Cortex of kidney (tissue), 1 donor: ENCODE results near the gene COL18A1.

Experiments
- DNase-seq: peaks from one replicate; lab custom pipeline; 2025; lab: John Stamatoyannopoulos, UW

The COL18A1 gene

DNA sequence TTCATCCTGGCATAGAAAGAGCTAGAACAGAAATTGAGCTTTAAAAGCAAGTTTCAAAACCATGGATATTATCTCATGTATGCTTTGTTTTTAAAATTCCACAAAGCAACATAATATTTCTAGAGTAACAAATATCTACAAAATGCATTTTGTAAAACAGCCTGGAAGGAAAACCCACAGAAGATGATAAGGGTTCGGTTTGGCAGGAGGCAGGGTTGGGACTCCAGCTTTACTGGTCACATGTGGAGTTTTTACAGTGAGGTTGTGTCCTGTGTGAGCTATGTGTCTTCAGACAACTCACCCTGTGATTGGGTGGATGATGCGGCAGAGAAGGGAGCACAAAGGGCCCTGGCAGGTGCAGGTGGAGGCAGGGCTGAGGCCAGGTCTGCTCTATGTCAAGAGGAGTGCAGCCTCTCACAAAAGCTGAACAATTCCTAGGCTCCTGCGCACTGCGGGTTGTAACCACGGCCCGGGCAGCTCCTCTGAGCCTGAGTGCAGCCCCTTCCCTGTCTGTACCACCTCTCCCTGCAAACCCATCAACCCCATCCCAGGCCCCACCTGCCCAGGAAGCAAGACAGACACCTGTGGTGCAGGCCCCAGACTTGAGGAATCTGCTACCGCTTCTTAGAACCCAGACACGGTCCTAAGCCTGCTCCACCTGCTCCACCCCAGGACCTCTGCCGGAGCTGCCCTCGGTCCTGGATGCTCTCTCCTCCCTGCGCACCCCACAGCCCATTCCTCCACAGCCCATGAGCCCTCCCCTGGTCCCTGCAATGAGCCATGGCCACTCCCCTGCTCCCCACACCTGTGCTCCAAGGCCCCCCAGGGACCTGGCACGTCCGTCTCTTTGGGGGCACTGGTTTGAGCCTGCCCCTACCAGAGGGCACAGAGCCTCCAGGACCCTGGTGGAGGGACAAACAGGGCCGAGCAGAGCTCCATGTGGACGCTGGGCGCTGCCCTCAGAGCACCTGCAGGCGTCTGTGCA, 2.8 kb upstream of the COL18A1 start:
- no peak for DNase-seq

DNA sequence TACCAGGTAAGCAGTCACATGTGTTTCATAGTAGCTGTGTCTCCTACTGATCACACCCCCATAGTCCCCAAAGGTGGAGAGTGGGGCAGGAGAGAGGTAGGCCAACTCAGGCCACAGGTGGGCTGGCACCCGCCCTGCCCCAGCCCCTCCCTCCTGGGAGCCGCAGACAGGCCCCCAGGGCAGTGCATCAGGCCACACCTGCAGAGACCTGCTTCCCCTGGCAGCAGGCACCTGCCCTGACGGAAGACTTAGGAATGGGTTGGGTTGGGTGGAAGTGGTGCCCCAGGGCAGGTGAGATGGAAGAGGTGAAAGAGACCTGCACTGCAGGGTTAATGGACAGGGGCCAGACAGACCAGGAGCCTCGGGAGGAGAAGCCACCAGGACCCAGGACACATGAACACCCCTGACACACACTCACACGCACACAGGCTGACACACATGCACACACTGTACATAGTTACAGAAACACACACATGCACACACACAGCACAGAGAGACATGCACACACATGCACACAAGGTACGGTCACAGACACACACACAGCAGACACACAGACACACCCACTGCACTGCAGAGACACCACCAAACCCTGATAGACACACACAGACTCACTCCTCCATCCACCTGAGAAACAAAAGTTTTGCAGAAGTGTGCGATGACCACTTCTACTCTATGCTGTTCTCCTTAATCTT, 1.7 kb upstream of the COL18A1 start:
- DNase-seq: no peak

DNA sequence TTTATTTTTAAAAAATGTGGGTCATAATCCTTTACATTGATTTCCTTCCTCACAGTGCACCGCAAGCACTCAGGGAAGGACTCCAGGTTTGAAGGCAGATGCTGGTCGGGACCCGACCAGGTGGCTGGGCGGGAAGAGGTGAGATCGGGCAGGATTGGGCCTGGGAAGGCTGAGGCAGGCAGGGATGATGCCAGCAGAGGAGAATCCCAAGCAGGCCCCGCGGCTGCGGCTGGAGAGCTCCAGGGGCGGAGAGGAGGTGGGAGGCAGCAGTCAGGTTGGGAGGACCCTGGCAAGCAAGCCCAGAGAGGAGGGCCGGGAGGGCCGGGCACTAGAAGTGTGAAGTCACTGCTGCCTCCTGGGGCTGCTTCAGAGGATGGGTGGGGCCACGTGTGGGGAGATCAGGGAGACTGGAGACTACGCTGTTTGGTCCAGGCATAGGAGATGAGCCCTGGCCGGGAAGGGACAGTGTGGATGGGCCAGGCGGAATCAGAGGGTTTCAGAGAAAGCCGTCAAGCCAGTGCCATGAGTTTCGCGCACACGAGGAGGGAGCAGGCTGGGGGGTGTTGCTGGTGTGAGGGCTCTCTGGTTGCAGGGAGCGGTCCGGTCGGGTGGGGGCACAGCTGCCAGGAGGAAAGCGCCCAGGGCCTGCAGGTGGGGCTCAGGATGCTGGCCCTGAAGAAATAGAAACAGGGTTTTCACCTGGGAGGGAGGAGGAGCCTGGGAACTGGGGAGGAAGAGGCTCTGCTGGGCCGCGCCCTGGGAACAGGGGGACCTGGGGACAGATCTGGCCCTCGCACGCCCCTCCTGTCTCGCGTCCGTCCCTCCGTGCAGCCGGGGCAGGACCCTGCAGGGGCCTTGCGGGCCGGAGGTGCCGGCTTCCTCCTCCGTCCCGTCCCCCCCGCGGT, 888 bp upstream of the COL18A1 start:
- no peak for DNase-seq

DNA sequence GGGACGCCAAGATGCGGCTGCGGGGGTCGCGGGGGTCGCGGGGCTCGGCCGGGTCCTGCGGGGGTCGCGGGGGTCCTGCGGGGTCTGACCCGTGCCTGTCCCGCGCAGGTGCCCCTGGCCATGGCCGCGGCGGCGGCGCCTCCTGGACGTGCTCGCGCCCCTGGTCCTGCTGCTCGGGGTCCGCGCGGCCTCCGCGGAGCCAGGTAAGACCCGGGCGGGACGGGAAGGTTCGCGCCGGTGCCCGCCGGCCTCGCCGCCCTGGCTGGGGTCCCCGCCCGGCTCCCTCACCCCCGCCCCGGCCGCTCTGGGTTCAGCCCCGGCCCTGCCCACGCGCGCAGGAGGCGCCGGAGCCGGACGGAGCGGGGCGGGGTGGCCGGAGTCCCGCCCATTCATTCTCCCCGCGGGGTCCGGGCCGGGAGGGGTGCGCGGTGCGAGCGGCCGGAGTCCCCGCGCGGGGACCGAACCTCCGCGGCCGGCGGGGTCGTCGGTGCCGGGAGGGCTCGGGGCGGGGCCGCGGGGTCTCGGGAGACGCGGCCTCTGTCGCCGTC, 380 bp downstream of the COL18A1 start:
- peak; percentile 48 for DNase-seq

DNA sequence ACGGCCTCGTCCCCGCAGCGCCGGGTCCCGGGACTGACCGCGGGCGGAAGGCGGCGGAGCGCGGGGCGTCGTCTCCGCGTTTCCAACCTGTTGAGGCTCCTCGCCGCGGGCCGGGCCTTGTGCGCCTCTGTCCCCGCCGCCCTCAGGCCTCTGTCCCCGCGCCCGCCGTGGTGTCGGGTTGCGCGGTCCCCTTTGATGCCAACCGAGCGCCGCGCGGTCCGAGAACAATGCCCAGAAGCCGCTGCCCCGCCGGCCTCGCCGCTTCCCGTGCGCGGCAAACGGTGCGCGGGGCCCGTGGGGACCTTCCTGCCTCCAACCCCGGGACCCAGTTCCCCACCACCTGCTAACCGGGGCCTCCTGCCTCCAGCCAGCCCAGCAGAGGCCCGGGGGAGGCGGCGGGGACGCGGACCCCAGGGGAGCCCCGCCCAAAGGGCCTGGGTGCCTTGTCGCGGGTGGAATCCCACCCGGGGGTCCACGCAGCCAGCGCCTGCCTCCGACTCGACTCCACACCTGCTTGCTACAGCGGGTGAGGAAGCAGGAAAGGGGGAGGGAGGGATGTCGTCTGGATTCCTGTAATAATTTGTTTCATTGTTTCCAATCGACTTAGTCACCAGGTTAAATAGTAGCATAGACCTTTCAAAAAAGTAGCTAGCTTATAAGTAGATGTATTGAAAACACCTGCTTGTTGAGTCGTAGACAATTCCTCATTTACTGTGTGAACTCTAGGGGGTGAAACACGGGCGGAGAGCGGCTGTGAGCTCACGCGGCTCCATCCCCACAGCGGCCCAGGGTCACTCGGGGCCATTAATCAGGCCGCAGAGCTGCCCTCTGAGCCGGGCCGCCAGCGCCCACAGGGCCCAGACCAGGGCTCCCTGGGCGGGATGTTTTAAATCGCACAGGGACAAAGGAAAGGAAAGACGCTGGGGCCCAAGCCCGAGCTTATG, 1.1 kb downstream of the COL18A1 start:
- DNase-seq: no peak

DNA sequence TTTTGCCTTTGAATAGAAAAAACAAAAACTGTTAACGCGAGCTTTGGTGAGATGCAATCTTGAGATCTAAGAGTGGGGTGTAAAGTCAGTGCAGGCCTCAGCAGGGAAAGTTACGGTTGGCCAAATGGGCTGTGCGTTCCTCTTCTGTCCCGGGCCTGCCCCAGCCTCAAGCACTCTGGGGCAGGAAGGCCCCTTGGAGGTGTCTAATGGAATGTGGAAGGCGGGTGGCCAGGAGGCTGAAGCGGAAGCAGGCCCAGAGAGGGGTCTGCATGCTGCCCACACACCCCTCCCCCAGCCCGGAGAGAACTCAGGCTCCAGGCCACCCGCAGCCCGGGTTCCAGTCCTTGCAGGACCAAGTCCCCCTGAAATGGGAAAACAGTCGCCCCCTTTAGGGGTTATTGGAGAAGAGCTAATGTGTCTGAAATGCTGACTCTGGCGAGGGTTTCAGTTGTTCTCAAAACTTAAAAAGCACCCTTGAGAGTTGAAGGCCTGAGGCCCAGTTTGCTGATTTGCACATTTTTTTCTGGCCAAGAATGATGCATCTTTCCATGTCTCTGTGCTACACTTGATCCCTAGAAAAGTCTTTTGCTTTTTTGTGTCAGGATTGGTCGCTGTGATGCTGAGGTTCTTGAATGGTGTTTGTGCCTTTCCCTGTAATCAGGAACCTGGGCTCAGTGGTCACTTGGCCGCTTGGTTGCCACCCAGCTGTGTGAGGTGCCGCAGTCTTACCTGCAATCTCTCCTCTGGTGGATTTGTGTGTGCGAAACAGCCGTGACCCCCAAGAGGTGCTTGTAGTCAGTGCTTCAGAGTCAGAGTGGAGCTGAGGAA, 2.0 kb downstream of the COL18A1 start:
- no peak for DNase-seq

DNA sequence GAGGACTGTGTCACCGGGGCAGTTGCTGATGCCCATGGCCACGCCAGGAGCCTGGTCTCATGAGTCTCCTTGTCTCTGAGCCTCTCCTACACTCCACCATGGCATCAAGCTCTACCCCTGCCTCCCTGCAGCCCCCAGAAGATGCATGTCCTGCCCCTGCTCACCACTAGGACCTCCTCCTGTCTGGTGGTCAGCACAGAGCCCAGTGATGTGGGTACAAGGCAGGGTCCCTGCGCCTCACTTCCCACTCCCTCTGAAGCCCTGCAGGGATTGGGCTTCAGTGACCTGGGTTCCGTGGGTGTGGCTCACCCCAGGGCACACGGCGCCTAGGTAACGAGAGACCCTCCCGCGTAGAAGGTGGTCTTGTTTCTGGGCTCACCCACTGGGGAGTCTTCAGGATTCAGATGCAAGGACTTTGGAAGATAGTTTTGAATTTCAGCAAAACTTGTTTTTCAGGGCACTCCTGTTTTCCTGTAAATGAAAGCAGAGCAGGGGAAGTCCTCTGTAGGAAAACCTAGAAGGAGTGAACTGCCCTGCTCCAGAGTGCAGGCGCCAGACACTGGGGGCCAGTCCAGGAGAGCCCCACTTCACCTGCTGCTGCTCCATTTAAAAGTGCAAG, 2.8 kb downstream of the COL18A1 start:
- no peak for DNase-seq

DNA sequence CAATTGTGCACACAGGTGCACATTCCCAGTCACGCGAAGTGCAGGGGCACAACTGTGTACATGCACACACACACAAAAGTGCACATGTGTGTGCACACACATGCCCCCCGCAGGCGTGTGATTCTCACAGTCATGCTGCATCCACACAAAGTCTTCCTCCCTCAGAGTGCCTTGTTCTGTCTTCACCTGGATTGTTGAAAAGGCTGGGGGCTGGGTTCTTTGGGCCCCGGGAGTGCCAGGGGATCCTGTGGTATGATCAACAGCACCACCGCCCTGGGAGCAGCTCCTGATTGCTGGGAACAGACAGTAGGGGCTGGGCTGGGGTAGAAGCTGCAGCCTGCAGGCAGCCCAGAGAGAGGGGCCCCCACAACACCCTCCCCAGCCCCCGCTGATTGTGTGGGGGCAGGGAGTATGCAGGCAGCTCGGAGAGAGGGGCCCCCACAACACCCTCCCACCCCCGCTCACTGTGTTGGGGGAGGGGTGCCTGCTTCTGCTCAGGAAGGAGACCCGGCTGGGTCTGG, 3.4 kb downstream of the COL18A1 start:
- no peak for DNase-seq

DNA sequence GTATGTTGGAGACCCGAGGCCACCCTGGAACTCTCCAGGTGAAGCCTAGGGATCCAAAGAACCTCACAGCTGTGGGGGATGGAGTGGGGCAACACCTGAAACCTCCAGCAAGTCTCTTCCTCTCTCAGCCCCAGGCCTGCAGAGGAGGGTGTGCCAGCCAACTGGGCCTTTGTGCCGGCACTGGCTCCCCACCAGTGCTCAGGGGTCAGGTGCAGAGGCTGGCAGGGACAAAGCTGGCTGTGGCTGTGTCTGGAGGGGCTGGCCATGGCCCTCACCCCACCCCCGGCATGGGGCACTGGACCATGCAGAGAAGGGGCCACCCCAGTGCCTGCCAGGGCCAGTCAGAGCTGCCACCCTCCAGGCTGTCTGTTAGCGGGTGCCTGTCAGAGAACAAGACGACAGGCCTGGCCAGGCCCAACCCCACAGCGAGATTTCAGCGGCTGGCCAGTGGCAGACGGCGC, 3.9 kb downstream of the COL18A1 start:
- no peak for DNase-seq

DNA sequence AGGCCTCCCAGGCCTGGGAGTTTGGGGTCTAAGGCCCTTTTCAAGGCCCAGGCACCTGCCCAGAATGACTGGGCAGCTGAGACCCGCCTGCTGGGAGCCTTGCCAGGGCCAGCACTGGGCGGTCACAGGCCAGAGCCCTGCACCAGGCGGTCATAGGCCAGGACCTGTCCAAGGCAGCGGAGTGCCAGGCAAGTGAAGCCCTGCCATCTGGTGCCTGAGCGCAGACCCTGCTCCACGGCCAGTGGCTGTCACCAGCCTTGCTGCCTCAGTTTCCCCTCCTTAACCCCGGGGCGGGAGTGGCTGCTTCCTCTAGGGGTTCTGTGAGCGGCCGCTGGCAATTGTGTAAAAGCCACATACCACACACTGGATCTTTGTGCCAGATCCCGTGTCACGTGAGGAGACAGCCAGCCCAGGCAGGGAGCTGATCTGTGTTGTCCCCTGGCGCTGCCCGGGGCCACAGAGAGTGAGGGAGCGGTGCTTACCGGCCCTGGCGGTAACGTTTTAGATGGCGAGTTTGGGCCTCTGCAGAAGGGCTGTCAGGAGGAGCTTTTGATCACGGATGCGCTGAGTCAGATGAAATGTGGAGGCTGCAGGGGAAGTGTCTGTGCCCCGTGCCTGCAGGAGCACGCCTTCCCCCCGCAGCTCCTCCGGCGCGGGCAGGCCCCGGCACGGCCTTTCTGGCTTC, 4.6 kb downstream of the COL18A1 start:
- DNase-seq: no peak

DNA sequence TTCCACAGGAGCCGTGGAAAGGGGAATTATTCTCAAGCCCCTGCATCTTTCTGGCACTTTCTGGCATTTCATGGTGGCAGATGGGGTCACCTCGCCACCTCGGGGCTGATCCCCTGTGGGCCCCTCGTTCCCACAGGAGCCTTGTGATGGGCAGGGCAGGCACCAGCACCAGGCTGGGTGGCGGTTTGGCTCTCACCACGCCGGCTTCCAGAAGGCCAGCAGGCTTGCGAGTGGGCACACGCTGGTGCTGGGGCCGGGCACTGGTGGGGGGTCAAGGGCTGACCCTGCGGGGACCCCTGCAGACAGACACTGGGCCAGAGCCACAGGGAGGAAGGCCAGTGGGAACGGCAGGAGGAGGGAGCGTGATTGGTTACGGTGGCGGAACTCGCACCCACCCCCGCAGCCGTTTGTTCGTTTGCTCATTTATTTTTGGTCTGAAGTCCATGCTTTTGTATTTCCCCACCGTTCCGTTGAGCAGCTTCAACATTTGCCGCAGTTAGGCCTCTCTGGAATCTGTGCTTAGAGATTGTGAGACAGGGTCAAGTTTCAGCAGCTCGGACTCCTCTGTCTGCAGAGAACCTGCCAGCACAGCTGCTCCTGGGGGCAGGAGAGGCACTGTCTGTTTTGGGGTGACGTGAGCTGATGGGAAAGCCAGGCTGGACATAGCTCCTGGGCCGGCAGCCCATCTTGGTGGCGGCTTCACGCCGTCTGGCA, 5.3 kb downstream of the COL18A1 start:
- no peak for DNase-seq

DNA sequence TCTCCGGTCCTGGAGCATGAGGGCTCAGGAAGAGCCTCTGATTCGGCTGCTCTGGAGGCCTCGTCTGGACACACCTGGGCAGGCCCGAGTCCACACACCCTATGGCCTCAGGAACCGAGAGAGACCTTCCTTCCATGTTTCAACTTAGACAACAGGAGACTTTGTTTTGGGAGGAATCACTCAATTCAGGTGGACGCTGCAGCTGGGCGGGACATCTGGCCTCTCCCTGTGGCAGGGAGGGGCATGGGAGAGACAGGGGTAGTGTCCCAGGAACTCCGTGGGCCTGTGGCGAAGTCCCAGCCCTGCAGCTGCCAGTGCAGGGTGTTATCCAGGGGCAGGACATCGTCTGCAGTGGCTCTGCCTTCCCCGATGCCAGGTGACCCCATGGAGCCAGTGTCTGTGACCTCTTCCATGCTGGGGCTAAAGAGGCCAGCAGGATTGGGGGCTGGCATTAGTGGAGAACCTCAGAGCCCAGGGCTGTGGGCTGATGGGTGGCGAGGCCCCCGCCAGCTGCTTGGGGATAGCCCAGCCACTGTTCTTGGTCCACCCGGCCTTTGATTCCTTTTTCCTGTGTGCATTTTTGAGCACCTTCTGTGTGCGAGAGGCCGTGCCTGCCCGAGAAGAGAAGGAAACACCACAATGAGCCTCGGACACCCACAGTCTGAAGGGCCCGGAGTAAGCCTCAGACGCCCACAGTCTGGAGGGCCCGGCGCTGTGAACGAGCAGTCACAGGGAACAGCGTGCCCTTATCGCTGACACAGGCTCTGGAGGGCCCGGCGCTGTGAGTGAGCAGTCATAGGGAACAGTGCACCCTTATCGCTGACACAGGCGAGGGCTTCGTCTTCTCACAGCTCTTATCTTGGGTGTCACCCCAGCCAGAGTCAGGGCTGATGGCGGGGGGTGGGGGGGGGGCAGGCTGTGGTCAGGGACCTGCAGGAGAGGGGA, 6.2 kb downstream of the COL18A1 start:
- no peak for DNase-seq

DNA sequence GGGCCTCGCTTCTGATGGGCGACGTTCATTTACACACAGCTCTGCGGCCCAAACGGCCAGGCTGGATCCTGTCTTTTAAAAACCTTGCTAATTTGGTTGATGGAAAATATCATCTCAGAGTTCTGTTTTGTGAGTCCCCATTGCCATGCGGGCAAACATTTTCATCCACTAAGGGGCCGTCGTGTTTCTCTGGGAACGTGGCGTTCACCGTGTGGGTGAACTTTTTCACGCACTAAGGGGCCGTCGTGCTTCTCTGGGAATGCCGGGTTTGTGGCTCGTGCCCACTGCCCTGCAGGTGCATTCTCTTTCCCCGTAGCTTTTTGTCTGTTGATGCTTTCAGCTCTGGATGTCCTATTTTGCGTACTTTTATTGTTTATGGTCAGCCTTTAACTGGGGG, 6.8 kb downstream of the COL18A1 start:
- DNase-seq: no peak

DNA sequence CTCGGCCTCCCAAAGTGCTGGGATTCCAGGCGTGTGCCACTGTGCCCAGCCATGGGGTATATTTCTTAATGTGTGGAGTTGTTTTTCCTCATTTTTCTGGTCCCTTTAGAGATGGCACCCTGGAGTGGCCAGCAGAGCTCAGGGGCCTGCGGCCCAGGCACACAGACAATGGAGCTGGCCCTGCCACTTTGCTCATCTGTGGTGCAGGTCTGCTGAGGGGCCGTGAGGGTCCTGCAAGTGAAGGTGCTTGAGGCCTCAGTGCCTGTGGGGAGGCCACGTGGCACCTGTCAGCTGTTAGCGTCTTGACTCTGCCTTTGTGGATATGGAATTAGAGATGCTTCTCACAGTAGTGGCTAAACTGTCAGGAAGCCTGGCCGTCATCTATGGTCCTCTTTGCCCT, 7.5 kb downstream of the COL18A1 start:
- no peak for DNase-seq

DNA sequence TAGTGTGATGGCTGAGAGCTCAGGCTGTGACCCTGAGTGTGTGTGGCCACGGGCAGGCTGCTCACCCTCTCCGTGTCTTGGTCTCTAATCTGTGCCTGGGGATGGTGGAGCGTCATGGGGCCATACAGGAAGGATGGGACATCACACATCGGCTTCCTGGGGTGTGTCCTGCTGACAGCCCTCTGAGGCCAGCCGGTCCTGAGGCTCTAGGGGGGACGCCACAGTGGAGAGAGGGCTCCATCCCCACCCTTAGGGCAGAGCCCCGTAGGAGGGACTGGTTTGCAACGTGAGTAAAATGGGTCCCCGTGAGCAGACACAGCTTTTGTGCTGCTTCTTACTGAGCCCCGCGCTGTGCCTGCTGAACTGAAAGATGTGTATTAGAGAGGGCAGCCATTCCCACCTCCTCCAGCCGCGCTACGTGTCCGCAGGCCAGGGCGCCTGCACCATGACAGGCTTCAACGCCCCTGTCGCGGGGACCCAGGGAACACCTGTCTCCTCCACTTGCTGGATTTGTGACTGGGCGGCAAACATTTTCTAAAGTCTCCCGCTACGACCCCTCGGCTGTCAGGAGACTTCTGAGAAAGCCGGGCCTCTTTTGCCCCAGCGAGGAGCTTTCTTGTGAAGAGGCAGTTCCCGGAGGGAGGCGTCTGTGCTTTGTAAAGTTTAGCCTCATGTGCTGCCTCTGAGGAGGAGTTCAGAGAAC, 8.1 kb downstream of the COL18A1 start:
- DNase-seq: no peak

DNA sequence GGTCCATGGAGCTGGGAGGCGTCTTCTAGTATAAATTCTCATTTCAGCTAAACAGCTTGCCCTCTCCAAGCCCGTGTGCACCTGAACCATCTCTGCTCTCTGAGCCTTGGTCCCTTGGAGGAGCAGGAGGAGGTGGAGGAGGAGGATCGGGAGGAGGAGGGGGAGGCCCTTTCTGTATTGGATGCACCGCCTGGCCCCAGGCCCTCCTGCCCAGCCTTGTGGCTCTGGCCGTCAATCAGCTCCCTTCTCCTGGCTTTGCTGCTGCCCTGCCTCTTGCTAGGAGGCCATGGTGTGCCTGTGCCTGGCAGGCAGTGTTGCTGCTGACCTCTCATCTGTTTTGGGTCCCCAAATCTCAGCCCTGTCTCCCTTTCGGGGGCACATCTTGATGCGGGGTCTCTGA, 9.0 kb downstream of the COL18A1 start:
- DNase-seq: no peak
